ENCODE data around the gene CDK15.

CDK15 gene

GRCh38 chr2:201937343-201937742, 131.0 kb downstream of the CDK15 start:
- DNase-seq (ENCODE audit: low spot score) (no peak), FAIRE-seq (no peak)

- FAIRE-seq (no peak), DNase-seq (ENCODE audit: low spot score) (no peak)
Observed at GRCh38 chr2:201938156-201938775, 131.9 kb downstream of the CDK15 start.

- FAIRE-seq (no peak), DNase-seq (ENCODE audit: low spot score) (no peak)
Observed at GRCh38 chr2:201938781-201939180, 132.4 kb downstream of the CDK15 start.

DNA sequence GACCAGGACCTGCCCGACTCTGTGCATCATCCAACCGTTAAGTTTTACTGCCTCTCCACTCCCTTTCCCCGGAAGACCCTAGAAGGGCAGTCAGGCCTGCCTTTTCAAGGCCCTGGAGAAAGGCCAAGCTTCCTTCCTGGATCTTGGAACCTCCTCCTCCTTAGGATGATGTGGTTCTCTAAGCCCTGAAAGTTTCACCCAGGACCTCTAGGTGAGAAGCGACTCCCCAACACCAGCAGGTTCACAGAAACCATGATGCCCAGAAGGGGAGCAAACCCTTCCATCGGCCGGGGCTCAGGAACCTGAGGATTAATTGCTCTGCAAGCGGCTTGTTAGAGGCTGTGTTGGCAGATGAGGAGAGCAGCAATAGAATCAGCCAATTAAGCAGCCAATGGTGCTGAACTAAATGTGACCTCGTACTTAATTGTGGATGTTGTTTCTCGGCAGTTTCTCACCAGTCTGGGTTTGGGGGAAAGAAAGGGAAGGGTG, 133.2 kb downstream of the CDK15 start:
- FAIRE-seq = no peak
- DNase-seq (ENCODE audit: low spot score) = no peak

DNA sequence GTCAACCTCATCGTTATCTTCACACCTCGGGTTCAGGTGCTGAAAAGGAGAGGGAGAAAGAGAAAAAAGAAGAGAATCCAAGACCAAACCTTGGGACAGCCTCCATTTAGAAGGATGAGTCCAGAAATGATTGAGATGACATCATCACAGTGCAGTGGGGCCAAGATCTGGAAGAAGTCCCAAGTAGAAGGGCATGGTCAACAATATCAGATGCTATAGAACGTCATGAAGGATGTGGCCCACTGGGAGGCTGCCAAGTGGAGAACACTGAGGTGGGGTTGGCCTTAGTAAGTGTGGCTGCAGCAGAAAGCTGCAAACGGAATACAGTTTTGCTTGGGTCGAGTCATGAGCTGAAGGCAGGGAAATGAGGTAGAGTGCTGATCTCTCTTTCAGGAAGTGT, 136.2 kb downstream of the CDK15 start:
- no peak for FAIRE-seq
- DNase-seq (ENCODE audit: low spot score) = no peak
